DMS 273 (cell line): ENCODE data around the gene IL1RAP.
A peak's percentile ranks its signal among the peaks of the same experiment; 100 is the strongest.
"Not testable (repeated sequence)": the region's sequence is repeated elsewhere in the genome, so short reads cannot be mapped to it uniquely, and the experiment has no call there.

Experiments
- DNase-seq: peaks from one replicate; lab custom pipeline; 2025; ENCODE audit not compliant: unreplicated experiment; lab: John Stamatoyannopoulos, UW

IL1RAP gene

GRCh38 chr3:190513409-190514370 lies at the start of gene IL1RAP:
Gene IL1RAP, plus strand, starts transcription at chr3:190514085. Its CDS starts 50,205 bp downstream, at chr3:190564290.
- peak; percentile 95 for DNase-seq

GRCh38 chr3:190467922-190468321 lies 46.0 kb upstream of the IL1RAP start:
- DNase-seq, result no peak

GRCh38 chr3:190473261-190473660 lies 40.6 kb upstream of the IL1RAP start:
- DNase-seq, result not testable (repeated sequence)

- no peak for DNase-seq
Measured at GRCh38 chr3:190481779-190482178, 32.1 kb upstream of the IL1RAP start.

- DNase-seq, result no peak
Measured at GRCh38 chr3:190485830-190486532, 27.9 kb upstream of the IL1RAP start.

GRCh38 chr3:190486533-190486864 lies 27.4 kb upstream of the IL1RAP start:
- no peak for DNase-seq

- DNase-seq, result no peak
Measured at GRCh38 chr3:190486908-190487607, 26.8 kb upstream of the IL1RAP start.

GRCh38 chr3:190491533-190492054 lies 22.3 kb upstream of the IL1RAP start:
- DNase-seq, result no peak

GRCh38 chr3:190492129-190492528 lies 21.8 kb upstream of the IL1RAP start:
- no peak for DNase-seq

- DNase-seq, result no peak
Measured at GRCh38 chr3:190492966-190493365, 20.9 kb upstream of the IL1RAP start.

- no peak for DNase-seq
Measured at GRCh38 chr3:190494907-190495306, 19.0 kb upstream of the IL1RAP start.

- DNase-seq, result no peak
Measured at GRCh38 chr3:190495354-190495753, 18.5 kb upstream of the IL1RAP start.

- DNase-seq, result no peak
Measured at GRCh38 chr3:190495796-190496195, 18.1 kb upstream of the IL1RAP start.

GRCh38 chr3:190496859-190497258 lies 17.0 kb upstream of the IL1RAP start:
- no peak for DNase-seq

- DNase-seq, result no peak
Measured at GRCh38 chr3:190497811-190498210, 16.1 kb upstream of the IL1RAP start.

- DNase-seq, result no peak
Measured at GRCh38 chr3:190498293-190498692, 15.6 kb upstream of the IL1RAP start.

- no peak for DNase-seq
Measured at GRCh38 chr3:190499122-190499521, 14.8 kb upstream of the IL1RAP start.

GRCh38 chr3:190502946-190503345 lies 10.9 kb upstream of the IL1RAP start:
- DNase-seq, result no peak

- DNase-seq, result no peak
Measured at GRCh38 chr3:190504354-190505125, 9.3 kb upstream of the IL1RAP start.

- DNase-seq, result no peak
Measured at GRCh38 chr3:190505381-190506003, 8.4 kb upstream of the IL1RAP start.
